CMK (cell line): Measurements from ENCODE around the gene ERFE.

Experiments used
- DNase-seq: peaks from one replicate; pipeline ENCODE4 v3.0.0-alpha.2; 2010; ENCODE audit warnings: low read depth

The ERFE gene

DNA sequence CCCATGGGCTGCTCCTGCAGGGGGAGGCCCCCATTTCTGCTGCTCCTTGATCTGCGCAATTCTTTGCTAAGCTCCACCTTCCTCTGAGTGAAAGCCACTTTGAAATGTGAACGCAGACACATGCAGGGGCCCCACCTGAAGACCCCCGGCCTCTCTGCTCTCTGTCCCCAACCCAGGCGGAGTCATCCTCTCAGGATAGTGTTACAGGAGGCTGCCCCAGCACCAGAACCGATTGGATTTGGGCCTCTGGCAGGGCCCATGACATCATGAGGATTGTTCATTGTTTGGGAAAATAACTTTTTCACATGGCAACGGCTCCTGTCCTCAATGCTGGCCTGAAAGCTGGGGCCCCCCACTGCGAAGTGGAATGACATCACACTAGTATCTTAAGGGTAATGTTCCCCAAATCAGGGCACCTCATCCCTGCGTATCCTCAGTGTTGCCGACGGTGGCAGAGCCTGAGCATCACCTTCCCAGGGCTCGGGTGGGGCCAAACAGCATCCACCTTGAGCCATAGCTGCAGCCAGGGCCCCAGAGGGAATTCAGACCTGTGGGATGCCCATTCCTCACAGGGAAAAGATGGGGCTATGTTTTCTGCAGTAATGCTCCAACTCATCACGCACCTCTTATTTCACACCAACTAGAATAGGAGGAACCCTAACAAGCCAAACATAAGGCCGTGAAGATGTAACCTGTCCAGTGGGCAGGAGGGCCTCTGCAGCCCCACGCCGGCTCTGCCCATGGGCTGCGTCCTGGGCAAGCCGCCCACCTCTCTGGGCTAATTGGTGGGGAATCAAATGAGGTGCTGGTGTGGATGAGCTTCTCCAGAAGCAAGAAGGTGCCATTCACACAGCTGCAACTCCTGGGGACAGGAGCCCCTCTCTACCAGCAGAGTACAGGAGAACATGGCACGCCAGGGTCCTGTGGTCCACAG lies 2.7 kb upstream of the ERFE start:
- no peak for DNase-seq

DNA sequence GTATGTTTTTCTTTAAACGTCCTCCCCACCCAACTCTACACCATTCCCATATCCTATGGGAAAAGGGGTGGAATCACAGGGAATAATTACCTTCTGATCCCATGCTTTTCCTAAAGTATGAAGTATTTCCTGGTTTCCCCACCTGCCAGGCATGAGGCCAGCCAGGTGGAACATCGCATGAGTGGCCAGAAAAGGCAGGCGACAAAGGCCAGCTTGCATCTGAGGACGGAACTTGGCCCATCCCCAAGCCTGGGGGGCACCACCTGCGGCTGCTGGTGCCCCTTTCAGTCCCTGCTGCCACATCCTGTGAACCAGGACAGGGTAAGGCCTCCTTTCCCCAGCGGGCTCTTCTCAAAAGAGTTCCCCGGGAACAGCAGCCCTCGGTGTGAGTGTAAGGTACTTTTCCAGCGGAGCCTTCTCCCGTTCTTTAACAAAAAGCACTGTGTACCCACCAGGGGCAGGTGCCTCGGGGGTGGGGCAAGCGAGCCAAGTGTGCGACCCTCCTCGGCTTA lies 1.2 kb upstream of the ERFE start:
- DNase-seq = no peak

- no peak for DNase-seq
Observed at GRCh38 chr2:238158018-238158508, 707 bp upstream of the ERFE start.

GRCh38 chr2:238159071-238159539 lies 335 bp downstream of the ERFE start:
- no peak for DNase-seq

DNA sequence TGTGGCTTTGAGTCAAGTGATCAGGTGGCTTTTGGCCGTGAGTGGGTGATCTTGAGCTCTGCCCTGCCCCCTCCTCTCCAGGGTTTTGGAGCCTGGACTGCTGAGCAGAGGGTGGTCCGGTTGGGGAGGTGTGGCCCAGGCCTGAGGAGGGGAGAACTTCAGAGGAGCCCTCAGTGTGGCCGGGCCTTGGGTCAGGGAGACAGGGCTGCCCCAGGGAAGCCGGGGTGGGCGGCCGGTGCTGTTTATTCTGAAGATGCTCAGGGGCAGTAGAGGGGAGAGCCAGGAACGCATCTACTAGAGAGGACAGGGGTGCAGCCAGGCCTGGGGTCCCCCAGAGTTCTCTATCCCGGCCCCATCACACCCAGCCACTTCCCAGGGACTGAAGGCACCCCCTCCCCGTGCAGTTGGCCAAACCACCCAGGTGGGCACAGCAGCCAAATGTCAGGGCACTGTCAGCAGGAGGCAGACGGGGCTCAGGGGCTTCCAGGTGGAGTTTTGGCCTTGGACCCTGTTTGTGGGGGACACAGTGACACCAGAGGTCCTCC lies 963 bp downstream of the ERFE start:
- no peak for DNase-seq

DNA sequence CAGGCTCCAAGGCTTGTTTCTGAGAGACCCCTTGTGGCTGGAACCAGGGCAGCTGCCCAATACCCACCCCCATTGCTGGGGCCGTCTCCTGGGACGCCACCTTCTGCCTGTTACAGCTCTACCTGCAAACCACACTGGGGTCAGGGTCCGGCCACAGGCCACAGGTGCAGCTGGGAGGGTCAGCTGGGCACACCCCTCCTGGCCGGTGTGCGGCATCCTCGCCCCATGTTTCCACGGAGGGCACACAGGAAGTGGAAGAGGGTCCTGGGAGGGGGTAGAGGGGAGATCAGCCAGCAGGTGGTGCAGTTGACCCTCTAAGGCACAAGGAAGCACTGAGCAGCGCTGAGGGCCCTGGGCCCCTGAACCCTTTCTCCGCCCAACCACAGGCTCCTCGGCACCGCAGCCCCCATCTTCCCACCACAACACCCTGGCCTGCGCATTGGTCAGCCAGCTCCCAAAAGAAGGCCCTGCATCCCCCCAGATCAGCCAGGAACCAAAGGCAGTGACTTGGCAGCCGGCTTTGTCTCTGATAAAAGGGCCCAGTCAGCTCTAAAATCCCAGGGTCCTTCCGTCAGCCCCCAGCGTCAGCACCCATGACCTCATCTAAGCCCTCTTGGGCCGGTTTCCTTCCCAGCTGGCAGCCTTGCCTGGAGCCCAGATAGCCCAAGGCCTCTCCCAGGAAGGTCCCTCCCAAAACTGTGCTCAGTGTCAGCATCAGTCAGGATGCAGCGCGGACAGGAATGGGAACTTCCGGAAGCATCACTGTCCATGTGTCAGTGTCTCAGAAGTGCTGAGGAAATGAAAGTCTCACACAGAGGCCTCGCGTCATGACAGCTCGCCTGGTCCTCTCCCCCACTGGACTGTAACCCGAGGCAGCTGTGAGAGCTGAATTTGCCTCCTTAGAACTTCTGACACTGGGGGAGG lies 1.7 kb downstream of the ERFE start:
- DNase-seq = peak; percentile 49

GRCh38 chr2:238161291-238162051 lies 2.7 kb downstream of the ERFE start:
- no peak for DNase-seq

DNA sequence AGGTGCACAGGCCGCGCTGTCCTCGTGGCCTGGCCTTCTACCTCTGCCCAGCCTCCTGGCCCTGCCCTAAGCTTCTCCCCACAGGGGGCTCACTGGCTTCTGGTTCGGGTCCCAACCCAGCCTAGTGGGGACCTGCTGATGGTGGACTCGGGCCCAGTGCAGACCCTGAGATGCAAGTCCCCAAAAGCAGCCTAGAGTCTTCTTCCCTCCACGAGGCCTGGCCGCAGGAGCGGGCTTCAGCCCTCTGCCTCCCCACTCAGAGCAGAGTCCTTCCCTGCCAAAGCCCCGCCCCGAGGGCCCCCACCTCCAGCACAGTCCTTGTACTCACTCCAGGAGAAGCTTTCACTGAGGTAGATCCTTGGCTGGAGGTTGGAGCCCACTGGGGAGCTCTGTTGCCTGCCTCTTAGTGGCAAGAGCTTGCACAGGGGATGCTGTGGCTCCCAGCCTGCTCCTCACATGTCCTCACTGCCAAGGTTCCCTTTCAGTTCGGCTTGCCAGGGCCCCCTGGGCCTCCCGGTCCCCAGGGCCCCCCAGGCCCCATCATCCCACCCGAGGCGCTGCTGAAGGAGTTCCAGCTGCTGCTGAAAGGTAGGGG lies 3.6 kb downstream of the ERFE start:
- no peak for DNase-seq

- DNase-seq = no peak
Observed at GRCh38 chr2:238162846-238163441, 4.2 kb downstream of the ERFE start.

DNA sequence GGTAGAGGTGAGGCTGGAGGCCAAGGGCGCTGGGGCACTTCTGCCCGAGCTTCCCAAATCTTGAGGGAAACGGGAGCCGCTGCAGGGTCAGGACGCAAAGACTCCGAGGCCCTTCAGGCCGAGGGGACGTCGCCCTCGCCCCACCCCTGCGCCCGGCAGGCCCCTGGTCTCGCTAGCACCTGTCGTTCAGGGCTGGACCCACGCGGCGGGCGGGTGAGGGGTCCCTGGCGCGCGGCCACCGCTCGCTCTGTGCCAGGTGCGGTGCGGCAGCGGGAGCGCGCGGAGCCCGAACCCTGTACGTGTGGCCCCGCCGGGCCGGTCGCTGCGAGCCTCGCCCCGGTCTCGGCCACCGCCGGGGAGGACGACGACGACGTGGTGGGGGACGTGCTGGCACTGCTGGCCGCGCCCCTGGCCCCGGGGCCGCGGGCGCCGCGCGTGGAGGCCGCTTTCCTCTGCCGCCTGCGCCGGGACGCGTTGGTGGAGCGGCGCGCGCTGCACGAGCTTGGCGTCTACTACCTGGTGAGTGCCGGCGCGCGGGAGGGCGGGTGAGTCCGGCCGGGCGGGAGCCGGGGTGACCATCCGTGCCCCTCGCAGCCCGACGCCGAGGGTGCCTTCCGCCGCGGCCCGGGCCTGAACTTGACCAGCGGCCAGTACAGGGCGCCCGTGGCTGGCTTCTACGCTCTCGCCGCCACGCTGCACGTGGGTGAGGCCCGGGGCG lies 4.9 kb downstream of the ERFE start:
- no peak for DNase-seq

GRCh38 chr2:238164906-238165287 lies 6.1 kb downstream of the ERFE start:
- no peak for DNase-seq

DNA sequence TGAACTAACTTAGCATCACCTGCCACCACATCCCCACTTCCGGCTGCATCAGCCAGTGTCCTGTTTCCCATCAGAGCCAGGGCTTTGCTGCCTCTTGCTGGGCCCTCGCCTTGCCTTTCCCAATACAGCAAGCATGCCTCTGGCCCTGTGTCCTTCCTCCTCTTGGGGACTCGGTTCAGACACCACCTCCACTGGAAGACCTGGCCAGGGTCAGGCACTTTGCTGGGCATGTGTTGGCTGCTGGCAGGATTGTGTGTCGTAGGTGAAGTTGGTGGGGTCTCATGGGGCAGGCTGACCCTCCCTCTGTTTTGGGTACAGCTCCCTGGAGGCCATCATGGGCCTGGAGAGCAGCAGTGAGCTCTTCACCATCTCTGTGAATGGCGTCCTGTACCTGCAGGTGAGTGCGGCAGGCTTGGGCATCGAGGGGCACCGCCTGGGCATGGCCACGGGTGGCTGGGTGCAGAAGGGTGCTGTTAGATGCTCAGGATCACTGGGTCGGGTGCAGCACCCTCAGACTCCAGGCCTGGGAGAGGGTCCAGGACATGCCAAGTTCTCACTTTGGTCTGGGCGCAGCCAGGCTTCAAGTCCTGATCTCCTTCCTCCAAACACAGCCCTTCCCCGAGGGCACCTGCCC lies 6.6 kb downstream of the ERFE start:
- no peak for DNase-seq

GRCh38 chr2:238166391-238167343 lies 7.9 kb downstream of the ERFE start:
- no peak for DNase-seq

- DNase-seq = no peak
Observed at GRCh38 chr2:238167344-238167715, 8.6 kb downstream of the ERFE start.

DNA sequence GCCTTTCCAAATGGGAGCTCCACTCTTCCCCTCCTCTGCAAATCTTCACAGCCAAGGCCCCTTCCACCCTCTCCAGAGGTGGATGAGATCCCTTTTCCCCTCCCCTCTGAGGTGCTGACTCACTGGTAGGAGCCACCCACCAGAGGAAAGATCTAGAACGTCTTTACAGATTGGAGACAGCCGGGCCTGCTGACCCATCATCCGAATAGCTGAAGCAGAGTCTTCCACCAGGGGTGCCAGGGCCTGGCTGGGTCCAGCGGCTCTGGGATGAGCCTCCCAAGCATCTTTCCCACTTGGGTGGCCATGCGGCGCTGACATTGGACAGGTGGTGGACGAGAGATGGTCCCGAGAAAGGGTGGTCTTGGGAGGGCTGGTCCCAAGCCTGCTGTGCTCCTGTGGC lies 9.0 kb downstream of the ERFE start:
- no peak for DNase-seq

GRCh38 chr2:238168196-238169047 lies 9.7 kb downstream of the ERFE start:
- DNase-seq = no peak

DNA sequence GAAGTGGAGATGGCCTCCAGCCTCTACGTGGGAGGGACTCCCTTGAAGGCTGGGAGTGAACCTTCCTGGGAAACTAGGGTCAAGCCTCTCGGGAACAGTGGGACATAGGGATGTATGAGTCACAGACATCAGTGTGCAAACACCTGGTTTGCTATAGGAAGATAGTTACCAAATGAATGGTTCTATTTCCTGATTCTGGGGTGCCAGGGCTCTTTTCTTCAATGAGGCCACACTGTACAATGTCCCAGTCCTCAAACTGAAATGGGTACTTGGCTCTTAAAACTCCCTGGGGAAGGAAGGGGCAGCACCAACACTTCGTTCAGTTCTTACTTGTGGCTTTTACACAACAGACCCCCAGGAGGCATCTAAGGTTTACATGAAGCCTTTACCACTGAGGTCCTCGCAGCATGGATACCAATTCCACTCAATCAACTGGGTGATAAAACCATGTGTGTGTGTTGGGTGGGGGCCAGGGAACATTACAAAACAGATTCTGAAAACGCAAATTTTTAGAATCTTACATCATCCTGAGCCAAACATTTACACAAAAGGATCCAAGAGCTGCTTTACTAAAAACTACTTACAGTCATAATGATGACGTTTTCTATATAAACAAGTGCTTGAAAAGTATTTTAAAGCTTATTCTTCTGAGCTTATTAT lies 10.4 kb downstream of the ERFE start:
- DNase-seq = no peak
